OCI-LY7 (cell line): Measurements from ENCODE around the gene CAPN5.

Experiments used
- EZH2phosphoT487 ChIP-seq: fragments of 200-600 bp; sonication (generic); IDR thresholded peaks from 2 replicates; pipeline ENCODE4 v1.6.1; 2018; ENCODE audit warnings: low read depth, borderline replicate concordance, mild to moderate bottlenecking, mixed run types, antibody characterized with exemption, low read length, moderate library complexity, mixed read lengths
- TF ChIP-seq, protein P1 (sequence below): fragments of 200-600 bp; sonication (generic); conservative IDR thresholded peaks from 2 replicates; pipeline ENCODE4 v1.5.1; 2014; ENCODE audit warnings: mild to moderate bottlenecking, antibody characterized with exemption, low read length, moderate library complexity, mixed read lengths

DNA sequence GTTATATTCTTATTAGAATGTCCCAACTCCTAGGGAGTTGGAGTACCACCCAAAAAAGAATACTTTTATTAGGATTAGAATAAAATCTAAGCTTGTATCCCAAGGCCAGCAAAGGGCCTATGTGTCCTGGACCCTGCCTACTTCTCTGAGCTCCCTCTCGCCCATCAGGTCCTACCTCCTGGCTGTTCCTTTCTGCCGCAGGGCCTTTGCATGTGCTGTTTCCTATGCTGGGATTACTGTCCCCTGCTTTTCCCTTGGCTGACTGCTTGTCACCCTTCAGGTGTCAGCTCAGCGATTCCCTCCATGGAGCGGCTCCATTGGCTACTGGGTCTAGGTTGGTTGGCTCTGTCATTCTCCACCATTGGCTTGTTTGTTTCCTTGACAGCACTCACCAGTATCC lies 74.7 kb downstream of the CAPN5 start:
- TF ChIP-seq, protein P1, sequence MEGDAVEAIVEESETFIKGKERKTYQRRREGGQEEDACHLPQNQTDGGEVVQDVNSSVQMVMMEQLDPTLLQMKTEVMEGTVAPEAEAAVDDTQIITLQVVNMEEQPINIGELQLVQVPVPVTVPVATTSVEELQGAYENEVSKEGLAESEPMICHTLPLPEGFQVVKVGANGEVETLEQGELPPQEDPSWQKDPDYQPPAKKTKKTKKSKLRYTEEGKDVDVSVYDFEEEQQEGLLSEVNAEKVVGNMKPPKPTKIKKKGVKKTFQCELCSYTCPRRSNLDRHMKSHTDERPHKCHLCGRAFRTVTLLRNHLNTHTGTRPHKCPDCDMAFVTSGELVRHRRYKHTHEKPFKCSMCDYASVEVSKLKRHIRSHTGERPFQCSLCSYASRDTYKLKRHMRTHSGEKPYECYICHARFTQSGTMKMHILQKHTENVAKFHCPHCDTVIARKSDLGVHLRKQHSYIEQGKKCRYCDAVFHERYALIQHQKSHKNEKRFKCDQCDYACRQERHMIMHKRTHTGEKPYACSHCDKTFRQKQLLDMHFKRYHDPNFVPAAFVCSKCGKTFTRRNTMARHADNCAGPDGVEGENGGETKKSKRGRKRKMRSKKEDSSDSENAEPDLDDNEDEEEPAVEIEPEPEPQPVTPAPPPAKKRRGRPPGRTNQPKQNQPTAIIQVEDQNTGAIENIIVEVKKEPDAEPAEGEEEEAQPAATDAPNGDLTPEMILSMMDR = no peak
- TF ChIP-seq EZH2phosphoT487 = no peak
